Coronary artery (tissue), 2 donors: ENCODE measurements around the gene RASGRF1.

ENCODE experiments used
- DNase-seq: peaks from one replicate; pipeline ENCODE4 v3.0.0-alpha.2; 2017; ENCODE audit warnings: low spot score
- H3K27ac ChIP-seq, 2 donors: fragments of 200-600 bp; sonication (generic); one replicate each; pipeline ENCODE4 v1.5.1; 2016 to 2019
- H3K4me3 ChIP-seq: fragments of 200-600 bp; sonication (generic); 2 replicates; pipeline ENCODE4 v1.5.1; 2016; ENCODE audit warnings: mild to moderate bottlenecking, moderate library complexity
- CTCF ChIP-seq: fragments of 200-600 bp; sonication (generic); IDR thresholded peaks from one replicate; pipeline ENCODE4 v1.5.1; 2019; ENCODE audit warnings: antibody characterized with exemption

RASGRF1 gene

GRCh38 chr15:79010278-79010677 lies 80.3 kb downstream of the RASGRF1 start:
- no peak for DNase-seq
- no peak overlapping the region for H3K27ac ChIP-seq
- TF ChIP-seq CTCF: no peak
- H3K4me3 ChIP-seq: no peak overlapping the region

DNA sequence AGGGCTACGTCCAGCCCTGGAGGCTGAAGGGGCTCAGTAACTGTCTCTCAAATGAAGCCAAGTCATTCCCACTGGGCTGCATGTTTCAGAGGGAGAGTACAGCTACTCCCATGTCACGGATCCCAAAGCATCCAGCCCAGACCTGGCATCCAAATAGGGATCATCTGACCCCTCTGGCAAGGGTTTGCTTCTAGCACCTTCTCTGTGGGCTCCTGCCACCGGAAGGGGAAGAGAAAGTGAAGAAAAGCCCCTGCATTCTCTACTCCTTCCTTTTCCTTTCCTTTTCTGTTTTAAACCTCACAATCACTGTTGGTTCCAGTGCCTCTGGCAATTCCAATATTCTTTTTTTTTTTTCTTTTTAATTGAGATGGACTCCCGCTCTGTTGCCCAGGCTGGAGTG lies 81.2 kb downstream of the RASGRF1 start:
- DNase-seq: no peak
- H3K27ac ChIP-seq: no peak overlapping the region
- TF ChIP-seq CTCF: no peak
- H3K4me3 ChIP-seq: no peak overlapping the region

DNA sequence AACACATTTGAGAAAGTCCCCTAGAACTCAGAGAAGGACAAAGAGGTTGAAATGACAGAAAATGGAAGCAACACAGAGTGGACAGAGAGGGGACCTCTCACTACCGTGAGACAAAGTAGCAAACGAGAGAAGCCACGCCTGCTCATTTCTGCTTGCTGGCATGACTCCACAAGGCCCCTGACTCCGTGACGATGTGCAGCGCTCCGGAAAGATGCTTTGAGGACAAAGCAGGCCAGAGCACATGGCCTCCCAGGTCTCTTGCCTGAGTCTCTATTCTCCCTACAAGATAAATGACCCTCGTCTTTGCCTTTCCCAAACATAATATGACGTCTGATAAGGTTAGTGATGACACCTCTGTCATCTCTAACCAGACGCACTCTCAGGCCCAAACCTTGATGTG lies 81.9 kb downstream of the RASGRF1 start:
- no peak for DNase-seq

DNA sequence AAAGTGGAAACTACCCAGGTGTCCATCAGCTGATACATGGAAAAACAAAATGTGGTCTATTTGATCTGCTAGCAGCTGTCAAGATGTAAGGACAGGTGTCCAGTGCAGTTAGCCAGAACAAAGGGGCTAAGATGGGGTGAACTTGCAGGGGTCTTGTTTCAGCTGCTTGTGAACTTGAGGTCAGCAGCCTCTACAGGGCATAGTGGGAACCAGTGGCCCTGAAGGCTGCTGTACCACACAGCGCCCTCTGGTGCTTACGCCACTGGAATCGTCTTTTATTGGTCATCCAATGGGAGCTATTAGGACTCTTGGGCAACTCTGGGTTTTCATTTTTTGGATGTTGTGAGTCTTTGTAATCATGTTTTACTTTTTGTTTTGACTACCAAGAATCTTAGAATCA lies 83.5 kb downstream of the RASGRF1 start:
- DNase-seq: no peak
- Histone ChIP-seq H3K4me3 (no peak overlapping the region), H3K27ac (no peak overlapping the region)
- no peak for TF ChIP-seq CTCF

More for the DNA sequence above, 81.9 kb downstream of the RASGRF1 start:
- Histone ChIP-seq H3K27ac (no peak overlapping the region), H3K4me3 (no peak overlapping the region)
- TF ChIP-seq CTCF: no peak

DNA sequence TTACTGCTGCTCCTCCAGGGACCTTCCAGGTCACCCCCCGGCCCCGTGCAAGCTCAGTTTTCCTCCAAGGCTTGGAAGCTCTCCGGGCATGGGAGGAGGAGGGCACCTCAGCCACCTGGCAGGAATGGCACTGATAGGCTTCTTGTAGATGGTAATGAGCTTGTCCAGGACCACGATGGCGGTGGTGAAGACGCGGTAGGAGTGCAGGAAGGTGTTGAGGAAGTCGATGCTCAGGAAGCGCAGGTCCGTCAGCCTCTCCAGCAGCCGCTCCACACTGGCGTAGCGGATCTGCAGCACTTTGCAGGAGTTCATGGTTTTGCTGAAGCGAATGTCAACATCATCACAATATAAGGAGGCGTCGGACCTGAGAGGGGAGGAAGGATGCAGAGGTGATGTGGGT lies 84.5 kb downstream of the RASGRF1 start:
- H3K4me3 ChIP-seq: no peak overlapping the region
- no peak for TF ChIP-seq CTCF
- no peak for DNase-seq
- no peak overlapping the region for H3K27ac ChIP-seq

DNA sequence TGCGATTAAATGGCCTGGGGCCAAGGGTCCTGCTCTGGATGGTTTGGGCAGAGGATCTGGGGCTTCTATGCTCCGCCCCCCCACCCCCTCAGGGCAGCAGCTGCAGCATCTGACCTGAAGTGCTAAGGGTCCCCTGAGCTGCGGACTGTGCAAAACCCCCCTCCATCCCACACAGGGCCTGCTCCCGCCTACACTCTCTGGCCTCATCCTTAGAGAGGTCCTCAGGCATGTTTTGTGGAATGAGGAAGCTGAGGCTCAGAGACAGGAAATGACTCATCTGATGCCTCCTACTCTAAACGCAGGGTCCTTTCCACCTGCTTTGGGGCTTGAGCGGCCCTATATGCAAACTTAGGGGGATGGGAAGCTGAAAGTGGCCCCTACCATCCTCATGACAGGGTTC lies 86.2 kb downstream of the RASGRF1 start:
- Histone ChIP-seq H3K4me3 (no peak overlapping the region), H3K27ac (no peak overlapping the region)
- DNase-seq: no peak

DNA sequence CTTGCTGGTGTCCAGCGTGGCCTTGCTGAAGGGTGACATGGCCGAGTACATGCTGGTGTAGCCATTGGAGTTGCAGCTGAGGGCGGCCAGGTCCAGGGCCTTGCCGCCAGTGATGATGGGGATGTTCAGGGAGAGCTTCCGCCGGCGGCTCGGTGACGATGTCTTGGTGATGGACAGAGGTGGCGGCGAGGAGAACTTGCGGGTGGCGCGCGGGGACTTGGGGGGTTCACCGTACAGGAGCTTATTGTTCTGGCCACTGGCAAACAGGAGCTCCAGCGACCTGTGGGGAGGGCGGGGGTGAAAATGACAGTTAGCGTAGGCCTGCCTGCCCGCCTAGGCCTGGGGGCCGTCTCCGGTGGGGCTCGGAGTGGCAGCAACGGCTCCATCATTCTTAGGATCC lies 86.7 kb downstream of the RASGRF1 start:
- no peak for TF ChIP-seq CTCF
- H3K4me3 ChIP-seq: no peak overlapping the region
- no peak overlapping the region for H3K27ac ChIP-seq
- DNase-seq: no peak

More for the DNA sequence above, 86.2 kb downstream of the RASGRF1 start:
- no peak for TF ChIP-seq CTCF
